KMS-11 (cell line): ENCODE data around the gene THSD1.

Experiments
- H2AFZ ChIP-seq: fragments of 200-600 bp; sonication (generic); 2 replicates; pipeline ENCODE4 v1.6.1; 2016; ENCODE audit warnings: antibody characterized with exemption, mixed run types, low read depth
- H3K27ac ChIP-seq: fragments of 200-600 bp; sonication (generic); 2 replicates; pipeline ENCODE4 v1.6.1; 2016; ENCODE audit warnings: mild to moderate bottlenecking, mixed run types
- H3K27me3 ChIP-seq: fragments of 200-600 bp; sonication (generic); 2 replicates; pipeline ENCODE4 v1.6.1; 2017; ENCODE audit warnings: mild to moderate bottlenecking, low read depth, mixed run types, moderate library complexity; ENCODE audit not compliant: insufficient read depth
- H3K36me3 ChIP-seq: fragments of 200-600 bp; sonication (generic); 2 replicates; pipeline ENCODE4 v1.6.1; 2017; ENCODE audit warnings: mild to moderate bottlenecking, mixed run types; ENCODE audit not compliant: insufficient read depth
- H3K4me1 ChIP-seq: fragments of 200-600 bp; sonication (generic); 2 replicates; pipeline ENCODE4 v1.6.1; 2016; ENCODE audit warnings: mild to moderate bottlenecking, low read depth, mixed run types; ENCODE audit not compliant: poor library complexity, severe bottlenecking
- H3K4me2 ChIP-seq: fragments of 200-600 bp; sonication (generic); 2 replicates; pipeline ENCODE4 v1.7.0; 2016; ENCODE audit warnings: mild to moderate bottlenecking, mixed run types
- H3K4me3 ChIP-seq: fragments of 200-600 bp; sonication (generic); IDR thresholded peaks from 2 replicates; pipeline ENCODE4 v1.6.1; 2017; ENCODE audit warnings: low read depth, low read length, mixed read lengths; ENCODE audit not compliant: insufficient read depth
- H3K79me2 ChIP-seq: fragments of 200-600 bp; sonication (generic); 2 replicates; pipeline ENCODE4 v1.6.1; 2016; ENCODE audit warnings: low read depth, mixed run types; ENCODE audit not compliant: insufficient read depth
- H3K9ac ChIP-seq: fragments of 200-600 bp; sonication (generic); 2 replicates; pipeline ENCODE4 v1.6.1; 2016; ENCODE audit warnings: mild to moderate bottlenecking, mixed run types
- H4K20me1 ChIP-seq: fragments of 200-600 bp; sonication (generic); 2 replicates; pipeline ENCODE4 v1.6.1; 2016; ENCODE audit warnings: mild to moderate bottlenecking, mixed run types; ENCODE audit not compliant: insufficient read depth
- CTCF ChIP-seq: fragments of 200-600 bp; sonication (generic); conservative IDR thresholded peaks from 2 replicates; pipeline ENCODE4 v1.6.1; 2017; ENCODE audit warnings: low read depth, mild to moderate bottlenecking, antibody characterized with exemption, low read length, moderate library complexity, mixed read lengths

Gene THSD1

GRCh38 chr13:52385870-52386269, 20.1 kb downstream of the THSD1 start:
- Histone ChIP-seq H3K27me3 (no peaks in the 10 kb centered on the region), H4K20me1 (no peaks in the 10 kb centered on the region), H3K4me1 (no peaks in the 10 kb centered on the region), H3K4me2 (no peak overlapping the region), H3K4me3 (no peak overlapping the region), H3K79me2 (no peaks in the 10 kb centered on the region), H3K9ac (no peak overlapping the region), H3K27ac (no peak overlapping the region), H3K36me3 (no peaks in the 10 kb centered on the region), H2AFZ (no peak overlapping the region)
- TF ChIP-seq CTCF = no peak

- Histone ChIP-seq H3K79me2 (no peaks in the 10 kb centered on the region), H3K36me3 (no peaks in the 10 kb centered on the region), H3K27me3 (no peaks in the 10 kb centered on the region), H3K4me1 (no peaks in the 10 kb centered on the region), H3K9ac (no peak overlapping the region), H3K27ac (no peak overlapping the region), H3K4me2 (no peak overlapping the region), H2AFZ (no peak overlapping the region), H4K20me1 (no peaks in the 10 kb centered on the region), H3K4me3 (no peak overlapping the region)
- TF ChIP-seq CTCF = no peak
Measured at GRCh38 chr13:52383366-52383765, 22.6 kb downstream of the THSD1 start.

- Histone ChIP-seq H3K4me1 (no peaks in the 10 kb centered on the region), H3K27ac (no peak overlapping the region), H3K79me2 (no peaks in the 10 kb centered on the region), H3K4me2 (no peak overlapping the region), H3K27me3 (no peaks in the 10 kb centered on the region), H3K9ac (no peak overlapping the region), H3K36me3 (no peaks in the 10 kb centered on the region), H4K20me1 (no peaks in the 10 kb centered on the region), H2AFZ (no peak overlapping the region), H3K4me3 (no peak overlapping the region)
- no peak for TF ChIP-seq CTCF
Measured at GRCh38 chr13:52378312-52378711, 27.7 kb downstream of the THSD1 start.

- no peak overlapping the region for H3K27ac ChIP-seq
- no peak overlapping the region for H3K9ac ChIP-seq
- no peaks in the 10 kb centered on the region for H4K20me1 ChIP-seq
- H3K4me3 ChIP-seq = no peak overlapping the region
- no peaks in the 10 kb centered on the region for H3K4me1 ChIP-seq
- no peaks in the 10 kb centered on the region for H3K79me2 ChIP-seq
- no peak overlapping the region for H3K4me2 ChIP-seq
- TF ChIP-seq CTCF = no peak
- no peak overlapping the region for H2AFZ ChIP-seq
- no peaks in the 10 kb centered on the region for H3K27me3 ChIP-seq
- H3K36me3 ChIP-seq = no peaks in the 10 kb centered on the region
Measured at GRCh38 chr13:52377898-52378297, 28.1 kb downstream of the THSD1 start.
